GM13977 (cell line): ENCODE data around the gene INTS7.
"Not testable (repeated sequence)": the region's sequence is repeated elsewhere in the genome, so short reads cannot be mapped to it uniquely, and the experiment has no call there.

Experiments used
- DNase-seq: peaks from one replicate; pipeline ENCODE4 v3.0.0; 2012; ENCODE audit warnings: low spot score
- CTCF ChIP-seq: IDR thresholded peaks from 2 replicates; pipeline ENCODE4 v1.5.1; 2012; ENCODE audit warnings: mild to moderate bottlenecking, control low read depth; ENCODE audit not compliant: insufficient read depth; ENCODE audit errors: extremely low read depth, missing control alignments
- in situ Hi-C: fragments of 300-500 bp; cut with MboI; formaldehyde crosslinking; loops from one replicate; pipeline ENCODE4 v1.12.0; 2022; ENCODE audit warnings: low sequenced_read_pairs, low pct_unique_long_range_greater_than_20kb, mixed read lengths, inconsistent platforms; ENCODE audit not compliant: unreplicated experiment

Gene INTS7

GRCh38 chr1:211920141-211920572 is 115.2 kb downstream of the INTS7 start:
- TF ChIP-seq CTCF = no peak
- no peak for DNase-seq
- in situ Hi-C loops = no loop called here

DNA sequence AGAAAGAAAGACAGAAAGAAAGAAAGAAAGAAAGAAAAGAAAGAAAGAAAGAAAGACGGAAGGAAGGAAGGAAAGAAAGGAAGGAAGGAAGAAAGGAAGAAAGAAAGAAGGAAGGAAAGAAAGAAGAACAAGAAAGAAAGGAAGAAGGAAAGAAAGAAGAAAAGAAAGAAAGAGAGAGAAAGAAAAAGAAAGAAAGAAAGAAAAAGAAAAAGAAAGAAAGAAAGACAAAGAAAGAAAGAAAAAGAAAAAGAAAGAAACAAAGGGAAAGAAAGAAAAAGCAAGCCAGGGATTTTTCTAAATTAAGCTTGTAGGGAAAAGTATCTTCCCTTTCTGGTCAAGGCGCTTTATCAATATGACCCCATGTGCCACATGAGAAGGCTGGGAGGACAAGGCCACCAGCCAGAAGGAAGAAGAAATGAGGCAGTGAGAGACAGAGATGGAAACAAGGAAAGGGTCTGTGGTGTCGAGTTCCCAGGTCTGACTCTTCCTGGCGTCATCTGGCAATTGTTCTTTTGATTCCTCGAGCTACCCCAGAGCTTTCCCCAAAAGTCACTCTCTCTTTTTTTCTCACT is 116.4 kb downstream of the INTS7 start:
- in situ Hi-C loops = no loop called here
- DNase-seq = no peak
- no peak for TF ChIP-seq CTCF

- not testable (repeated sequence) for DNase-seq
Observed at GRCh38 chr1:211916458-211916857, 118.9 kb downstream of the INTS7 start.

GRCh38 chr1:211915924-211916323 is 119.4 kb downstream of the INTS7 start:
- no peak for DNase-seq
- TF ChIP-seq CTCF = no peak
- in situ Hi-C loops = no loop called here

More at GRCh38 chr1:211916458-211916857, 118.9 kb downstream of the INTS7 start:
- in situ Hi-C loops = not testable (repeated sequence)

DNA sequence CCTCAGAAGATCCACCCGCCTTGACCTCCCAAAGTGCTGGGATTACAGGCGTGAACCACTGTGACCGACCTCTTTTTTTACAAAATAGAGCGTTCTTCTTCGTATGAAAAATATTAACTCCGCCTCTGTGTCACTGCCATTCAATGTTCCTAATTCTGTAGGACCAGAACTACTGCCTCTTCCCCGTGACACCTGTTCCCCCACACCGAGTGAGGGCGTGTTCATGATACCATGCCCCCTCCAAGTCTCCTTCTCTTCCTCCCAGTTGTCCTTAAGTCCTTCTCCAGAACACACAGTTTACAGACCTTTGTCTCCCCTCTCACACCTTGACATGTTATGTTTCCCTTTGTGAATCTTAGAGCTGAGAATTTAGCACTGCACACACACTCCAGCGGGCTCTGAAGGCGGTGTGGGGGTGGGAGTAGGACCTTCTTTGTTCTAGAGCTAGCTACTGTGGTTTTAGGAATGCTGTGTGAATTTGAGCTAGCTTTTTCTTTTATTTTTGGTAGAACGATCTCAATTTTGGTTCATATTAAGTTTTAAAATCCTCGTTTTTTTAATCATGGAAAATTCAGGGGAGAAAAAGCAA is 122.4 kb downstream of the INTS7 start:
- no peak for DNase-seq
- in situ Hi-C loops = no loop called here
- TF ChIP-seq CTCF = no peak

- in situ Hi-C loops = no loop called here
- TF ChIP-seq CTCF = no peak
- no peak for DNase-seq
Observed at GRCh38 chr1:211912038-211912437, 123.3 kb downstream of the INTS7 start.

GRCh38 chr1:211910913-211911485 is 124.4 kb downstream of the INTS7 start:
- DNase-seq = no peak
- no peak for TF ChIP-seq CTCF
- in situ Hi-C loops = no loop called here
